ENCODE results near the gene PALB2.
A peak's percentile ranks its signal among the peaks of the same experiment; 100 is the strongest.

PALB2 gene

GRCh38 chr16:23580391-23580790 lies 60.7 kb downstream of the PALB2 start:
- DNase-seq, result no peak

- DNase-seq, result no peak
Measured at GRCh38 chr16:23579371-23579770, 61.7 kb downstream of the PALB2 start.

- DNase-seq, result no peak
Measured at GRCh38 chr16:23578101-23578830, 62.8 kb downstream of the PALB2 start.

- no peak for DNase-seq
Measured at GRCh38 chr16:23577493-23577892, 63.6 kb downstream of the PALB2 start.

- DNase-seq, result no peak
Measured at GRCh38 chr16:23575834-23576233, 65.3 kb downstream of the PALB2 start.

GRCh38 chr16:23573817-23574216 lies 67.3 kb downstream of the PALB2 start:
- DNase-seq, result no peak

- DNase-seq, result no peak
Measured at GRCh38 chr16:23572394-23572793, 68.7 kb downstream of the PALB2 start.

GRCh38 chr16:23571895-23572294 lies 69.2 kb downstream of the PALB2 start:
- DNase-seq, result no peak

GRCh38 chr16:23570992-23571632 lies 70.0 kb downstream of the PALB2 start:
- peak in 1 of 2 donors; percentile 45 for DNase-seq

GRCh38 chr16:23567602-23568001 lies 73.5 kb downstream of the PALB2 start:
- DNase-seq, result no peak

- DNase-seq, result no peak
Measured at GRCh38 chr16:23566724-23567123, 74.4 kb downstream of the PALB2 start.

- no peak for DNase-seq
Measured at GRCh38 chr16:23564575-23565363, 76.3 kb downstream of the PALB2 start.

GRCh38 chr16:23563186-23563585 lies 77.9 kb downstream of the PALB2 start:
- DNase-seq, result no peak

GRCh38 chr16:23562505-23562904 lies 78.6 kb downstream of the PALB2 start:
- DNase-seq, result no peak

- DNase-seq, result no peak
Measured at GRCh38 chr16:23561586-23561985, 79.5 kb downstream of the PALB2 start.

GRCh38 chr16:23557779-23558702 lies 83.1 kb downstream of the PALB2 start:
- no peak for DNase-seq

- peak; percentile 95 to 96 for DNase-seq
Measured at GRCh38 chr16:23556881-23557778, 84.0 kb downstream of the PALB2 start, which contains the start of the genes EARS2 and UBFD1. Gene EARS2 (minus strand): TSS chr16:23557350. CDS start chr16:23557343, 7 bp downstream. Gene UBFD1 (plus strand): TSS chr16:23557727. CDS start chr16:23557743, 16 bp downstream.

GRCh38 chr16:23554536-23554935 lies 86.6 kb downstream of the PALB2 start:
- no peak for DNase-seq
